IMR-90 (cell line): Measurements from ENCODE around the gene OTUD5. TPM values are rescaled to one million over a fixed set of nuclear protein-coding genes. Genes with fewer than 3 reads are reported as not detected.

ENCODE experiments used
- ATAC-seq: fragments of 200-7000 bp; cut with Tn5 transposase; 2 replicates; pipeline ENCODE4 v1.9.1; 2020; ENCODE audit warnings: low read depth, mild to moderate bottlenecking, moderate library complexity
- BruUV-seq: library from RNA; stranded (reverse); fragments of 400-500 nt; replicated peaks from 2 replicates; lab custom pipeline; 2021; lab: Mats Ljungman, UMichigan
- CTCF ChIA-PET: fragments of 300-600 bp; formaldehyde crosslinking; extraction: SDS; loops from one replicate; lab custom pipeline; 2021; ENCODE audit warnings: antibody characterized with exemption; lab: Yijun Ruan, JAX
- POLR2A ChIA-PET: fragments of 300-600 bp; sonication (Branson Sonifier 250); formaldehyde crosslinking; loops from one replicate; lab custom pipeline; 2022; ENCODE audit warnings: antibody characterized with exemption; ENCODE audit not compliant: unreplicated experiment; lab: Charles Lee
- DNase-seq: peaks from one replicate; pipeline ENCODE4 v3.0.0; 2013
- H2AFZ ChIP-seq: replicated peaks from 2 replicates; pipeline ENCODE3; 2013; ENCODE audit warnings: low read length, mild to moderate bottlenecking; ENCODE audit not compliant: poor library complexity
- H2AK5ac ChIP-seq: 2 replicates; pipeline ENCODE4 v1.6.1; 2013; ENCODE audit warnings: low read depth, low read length, inconsistent platforms
- H2AK9ac ChIP-seq: replicated peaks from 2 replicates; pipeline ENCODE3; 2013; ENCODE audit warnings: mild to moderate bottlenecking, low read depth, low read length, moderate library complexity; ENCODE audit not compliant: poor library complexity
- H2BK120ac ChIP-seq: 2 replicates; pipeline ENCODE4 v1.6.1; 2013; ENCODE audit warnings: low read depth, low read length, inconsistent platforms
- H2BK15ac ChIP-seq: 3 replicates; pipeline ENCODE4 v1.6.1; 2013; ENCODE audit warnings: low read depth, low read length, inconsistent platforms
- H2BK20ac ChIP-seq: 2 replicates; pipeline ENCODE4 v1.6.1; 2013; ENCODE audit warnings: low read depth, mild to moderate bottlenecking, inconsistent platforms, low read length, moderate library complexity
- H2BK5ac ChIP-seq: 2 replicates; pipeline ENCODE4 v1.6.1; 2013; ENCODE audit warnings: mild to moderate bottlenecking, low read depth, low read length, inconsistent platforms; ENCODE audit not compliant: poor library complexity, severe bottlenecking
- H3K14ac ChIP-seq: replicated peaks from 2 replicates; pipeline ENCODE4 v1.6.1; 2013; ENCODE audit warnings: low read depth, low read length, inconsistent platforms
- H3K18ac ChIP-seq: 2 replicates; pipeline ENCODE4 v1.6.1; 2013; ENCODE audit warnings: low read depth, low read length, control low read depth
- H3K23ac ChIP-seq: 2 replicates; pipeline ENCODE4 v1.6.1; 2013; ENCODE audit warnings: low read depth, low read length, inconsistent platforms
- H3K27ac ChIP-seq: 2 replicates; pipeline ENCODE4 v1.5.1; 2013; ENCODE audit warnings: mild to moderate bottlenecking, control low read depth, low read length; ENCODE audit not compliant: insufficient read depth
- H3K27me3 ChIP-seq: 2 replicates; pipeline ENCODE4 v1.6.1; 2013; ENCODE audit warnings: low read length; ENCODE audit not compliant: control insufficient read depth, insufficient read depth
- H3K36me3 ChIP-seq: 2 replicates; pipeline ENCODE4 v1.6.1; 2013; ENCODE audit warnings: low read length, mixed read lengths; ENCODE audit not compliant: control insufficient read depth, insufficient read depth
- H3K4ac ChIP-seq: 2 replicates; pipeline ENCODE4 v1.6.1; 2013; ENCODE audit warnings: low read depth, low read length, inconsistent platforms
- H3K4me1 ChIP-seq: 2 replicates; pipeline ENCODE4 v1.6.1; 2013; ENCODE audit warnings: low read length, mixed read lengths; ENCODE audit not compliant: control insufficient read depth, insufficient read depth
- H3K4me2 ChIP-seq: 2 replicates; pipeline ENCODE4 v1.6.1; 2013; ENCODE audit warnings: low read depth, mild to moderate bottlenecking, control low read depth, low read length, moderate library complexity
- H3K4me3 ChIP-seq: 2 replicates; pipeline ENCODE4 v1.5.1; 2013; ENCODE audit warnings: low read depth, mild to moderate bottlenecking, control low read depth, low read length, moderate library complexity; ENCODE audit not compliant: insufficient read depth
- H3K56ac ChIP-seq: 2 replicates; pipeline ENCODE4 v1.6.1; 2013; ENCODE audit warnings: low read length, inconsistent platforms; ENCODE audit not compliant: insufficient read depth; ENCODE audit errors: extremely low read depth
- H3K79me1 ChIP-seq, 2 experiments: 2 replicates each; pipeline ENCODE4 v1.6.1; 2013; ENCODE audit warnings: low read length in 2 of 2, inconsistent platforms in 1 of 2, low read depth in 1 of 2
- H3K9ac ChIP-seq: 2 replicates; pipeline ENCODE4 v1.6.1; 2013; ENCODE audit warnings: low read depth, low read length, control low read depth
- H3K9me1 ChIP-seq: 2 replicates; pipeline ENCODE4 v1.6.1; 2013; ENCODE audit warnings: low read length, inconsistent platforms; ENCODE audit not compliant: insufficient read depth
- H3K9me3 ChIP-seq: 2 replicates; pipeline ENCODE4 v1.6.1; 2013; ENCODE audit warnings: low read length; ENCODE audit not compliant: control insufficient read depth, insufficient read depth
- H4K20me1 ChIP-seq: 2 replicates; pipeline ENCODE4 v1.6.1; 2013; ENCODE audit warnings: low read length, inconsistent platforms; ENCODE audit not compliant: insufficient read depth
- H4K5ac ChIP-seq: 2 replicates; pipeline ENCODE4 v1.6.1; 2013; ENCODE audit warnings: mild to moderate bottlenecking, low read depth, low read length, control low read depth
- H4K8ac ChIP-seq, 2 experiments: 2 replicates each; pipeline ENCODE4 v1.6.1; 2013; ENCODE audit warnings: low read depth in 2 of 2, low read length in 2 of 2, control low read depth in 1 of 2, inconsistent platforms in 1 of 2
- H4K91ac ChIP-seq: 2 replicates; pipeline ENCODE4 v1.6.1; 2013; ENCODE audit warnings: low read depth, low read length, inconsistent platforms; ENCODE audit not compliant: insufficient read depth
- POLR2A ChIP-seq: IDR thresholded peaks from 2 replicates; pipeline ENCODE4 v1.6.1; 2012; ENCODE audit warnings: mild to moderate bottlenecking, low read depth, low read length
- RAD21 ChIP-seq: IDR thresholded peaks from 2 replicates; pipeline ENCODE4 v1.6.1; 2012; ENCODE audit warnings: low read length, improper control_type of control experiment
- WGBS, 2 experiments: methylation state at CpG; one replicate each; pipeline versions ENCODE4 v1.1.5 to v1.1.7; 2013; ENCODE audit warnings: missing lambda C conversion rate in 2 of 2; ENCODE audit not compliant: insufficient read length in 1 of 2; ENCODE audit errors: extremely low coverage in 2 of 2; 5-methylcytosine and 5-hydroxymethylcytosine counted together
- dilution Hi-C: fragments of 300-500 bp; cut with HindIII; formaldehyde crosslinking; loops from one replicate; pipeline ENCODE4 v1.14.3; 2018; ENCODE audit warnings: low sequenced_read_pairs; ENCODE audit not compliant: unreplicated experiment
- in situ Hi-C: fragments of 300-500 bp; cut with MboI; formaldehyde crosslinking; loops from 3 replicates; pipeline ENCODE4 v1.14.3; 2019; ENCODE audit warnings: low sequenced_read_pairs, inconsistent platforms, mixed read lengths
- intact Hi-C: fragments of 100-400 bp; cut with micrococcal nuclease; formaldehyde crosslinking; loops from 2 replicates; pipeline ENCODE4 v1.10.0; 2022
- polyA plus RNA-seq, 3 experiments: library from polyadenylated mRNA; depleted of rRNA; stranded (reverse); fragments of >200 nt; gene quantifications; 2 replicates each; pipeline ENCODE4 v1.2.3, GENCODE V29; 2012; ENCODE audit warnings: low replicate concordance in 1 of 3
- total RNA-seq: library from RNA; depleted of rRNA; stranded (reverse); fragments of >200 nt; gene quantifications from 2 replicates; pipeline ENCODE4 v1.2.3, GENCODE V29; 2012

The OTUD5 gene
- total and polyA plus RNA-seq, 2 of the 4 experiments (the other 2 are of a cell fraction), result 30.6 to 50.4 TPM

GRCh38 chrX:48908600-48908999 lies 48.8 kb downstream of the OTUD5 start:
- DNase-seq (no peak), ATAC-seq (no peak)
- no peak overlapping the region for H3K4me2 ChIP-seq
- no peak overlapping the region for H2BK5ac ChIP-seq
- H3K27me3 ChIP-seq, result no peaks in the 10 kb centered on the region
- in situ Hi-C loops, result no loop called here
- no peak overlapping the region for H2AFZ ChIP-seq
- no peak overlapping the region for H2BK15ac ChIP-seq
- no peak overlapping the region for H4K91ac ChIP-seq
- H3K56ac ChIP-seq, result no peak overlapping the region
- CTCF ChIA-PET, result no interaction called here
- H3K27ac ChIP-seq, result no peak overlapping the region
- H3K4me3 ChIP-seq, result no peak overlapping the region
- POLR2A ChIA-PET, result no interaction called here
- H4K5ac ChIP-seq, result no peak overlapping the region
- no peak overlapping the region for H3K9ac ChIP-seq
- H3K14ac ChIP-seq, result no peak overlapping the region
- TF ChIP-seq RAD21, result no peak
- no peak for TF ChIP-seq POLR2A
- no peak overlapping the region for H3K18ac ChIP-seq
- H3K4me1 ChIP-seq, result peaks cover 3% of the 10 kb centered on the region; the same call in 1 of the 2 replicates
- H2AK9ac ChIP-seq, result no peak overlapping the region
- H3K79me1 ChIP-seq, result peaks cover 13 to 28% of the 10 kb centered on the region in 2 experiments
- H4K20me1 ChIP-seq, result peaks cover 2% of the 10 kb centered on the region
- dilution Hi-C loops, result no loop called here
- H3K36me3 ChIP-seq, result peaks cover 14% of the 10 kb centered on the region
- intact Hi-C loops, result no loop called here
- no peak overlapping the region for H2BK120ac ChIP-seq
- no TSS peak for BruUV-seq
- H3K9me1 ChIP-seq, result peaks cover 3% of the 10 kb centered on the region; the same call in 1 of the 2 replicates
- no CpG with 5 or more reads among the region's 1 CpG for WGBS, 2 experiments
- no peak overlapping the region for H2AK5ac ChIP-seq
- no peak overlapping the region for H2BK20ac ChIP-seq
- H3K4ac ChIP-seq, result no peak overlapping the region
- no peak overlapping the region for H3K23ac ChIP-seq
- no peak overlapping the region for H4K8ac ChIP-seq
- H3K9me3 ChIP-seq, result no peaks in the 10 kb centered on the region; the same call in 1 of the 2 replicates
